DND-41 (cell line): Measurements from ENCODE around the gene NR6A1.

Experiments used
- ATAC-seq: fragments of 200-7000 bp; cut with Tn5 transposase; 3 replicates; pipeline ENCODE4 v1.9.1; 2021; ENCODE audit warnings: low read depth; ENCODE audit not compliant: insufficient read depth
- DNase-seq: peaks from one replicate; pipeline ENCODE4 v3.0.0-alpha.2; 2020
- H2AFZ ChIP-seq: 2 replicates; pipeline ENCODE4 v1.6.0; 2012; ENCODE audit warnings: low read depth, low read length
- H3K27ac ChIP-seq: 2 replicates; pipeline ENCODE4 v1.5.1; 2012; ENCODE audit warnings: low read length, inconsistent platforms
- H3K27me3 ChIP-seq: fragments of 200-600 bp; sonication (generic); 2 replicates; pipeline ENCODE4 v1.6.0; 2012; ENCODE audit warnings: low read length, mild to moderate bottlenecking, inconsistent platforms; ENCODE audit not compliant: insufficient read depth, poor library complexity
- H3K36me3 ChIP-seq: 2 replicates; pipeline ENCODE4 v1.5.1; 2012; ENCODE audit warnings: low read length, inconsistent platforms; ENCODE audit not compliant: insufficient read depth
- H3K4me1 ChIP-seq: 2 replicates; pipeline ENCODE4 v1.5.1; 2012; ENCODE audit warnings: mild to moderate bottlenecking, low read length; ENCODE audit not compliant: insufficient read depth
- H3K4me2 ChIP-seq: 2 replicates; pipeline ENCODE4 v1.6.0; 2012; ENCODE audit warnings: mild to moderate bottlenecking, moderate library complexity, low read length, inconsistent platforms; ENCODE audit not compliant: insufficient read depth
- H3K4me3 ChIP-seq, 2 experiments: fragments of 200-600 bp in 1 of 2; shearing (Covaris generic) in 1 of 2; 2 replicates each; pipeline ENCODE4 v1.5.1; 2012 to 2016; ENCODE audit warnings: inconsistent platforms in 2 of 2, low read length in 2 of 2, mild to moderate bottlenecking in 2 of 2, low read depth in 1 of 2, moderate library complexity in 1 of 2
- H3K79me2 ChIP-seq: 2 replicates; pipeline ENCODE4 v1.6.0; 2012; ENCODE audit warnings: low read length, inconsistent platforms; ENCODE audit not compliant: insufficient read depth
- H3K9ac ChIP-seq: 2 replicates; pipeline ENCODE4 v1.6.0; 2012; ENCODE audit warnings: low read depth, mild to moderate bottlenecking, inconsistent platforms, low read length, moderate library complexity
- H3K9me3 ChIP-seq: 2 replicates; pipeline ENCODE4 v1.5.1; 2012; ENCODE audit warnings: low read length, moderate library complexity, mild to moderate bottlenecking, inconsistent platforms; ENCODE audit not compliant: insufficient read depth, severe bottlenecking
- H4K20me1 ChIP-seq: 2 replicates; pipeline ENCODE4 v1.6.0; 2012; ENCODE audit warnings: low read length; ENCODE audit not compliant: insufficient read depth
- EZH2 ChIP-seq: IDR thresholded peaks from 3 replicates; pipeline ENCODE4 v1.6.1; 2012; ENCODE audit warnings: borderline replicate concordance, low read depth, mild to moderate bottlenecking, moderate library complexity, low read length, inconsistent platforms; ENCODE audit not compliant: severe bottlenecking
- TF ChIP-seq, protein P1 (sequence below): IDR thresholded peaks from 2 replicates; pipeline ENCODE4 v1.5.1; 2012; ENCODE audit warnings: borderline replicate concordance, low read length, moderate library complexity, mild to moderate bottlenecking; ENCODE audit not compliant: poor library complexity, severe bottlenecking; ENCODE audit errors: extremely low read depth

Gene NR6A1

DNA sequence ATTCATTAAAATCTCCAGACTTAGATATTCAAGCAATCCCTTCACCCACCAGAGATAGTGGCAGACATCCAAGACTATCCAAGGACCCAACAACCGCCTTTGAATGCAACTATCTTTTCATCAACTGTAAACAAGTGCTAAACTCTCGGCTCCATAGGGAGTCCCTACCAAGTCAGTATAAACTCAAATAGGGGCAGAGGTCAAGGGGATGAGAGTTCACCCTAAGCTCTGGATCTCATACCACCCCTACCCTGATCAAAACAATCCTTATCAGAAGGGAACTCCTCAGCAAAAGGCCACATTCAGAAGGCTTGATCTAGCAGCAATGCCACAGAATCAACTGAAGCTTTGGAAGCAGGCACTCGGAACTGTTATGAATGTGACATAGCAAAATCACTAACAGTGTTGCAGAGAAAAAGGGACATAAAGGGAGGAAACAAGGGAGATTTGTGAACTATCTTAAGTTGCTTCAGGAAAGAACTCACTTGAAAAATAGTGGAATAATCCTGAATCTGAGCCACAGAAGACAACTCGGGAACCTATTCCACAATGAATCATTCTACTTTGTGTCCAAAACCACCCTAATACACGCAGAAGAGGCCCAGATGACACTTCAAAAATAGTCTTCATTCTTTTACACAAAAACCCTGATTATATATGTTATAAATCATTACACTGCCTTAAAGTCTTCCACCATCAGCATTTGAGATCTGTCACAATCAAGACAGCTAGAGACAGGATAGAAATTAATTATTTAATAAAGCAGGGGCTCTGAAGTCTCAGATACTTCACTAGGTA lies 49.8 kb downstream of the NR6A1 start:
- Histone ChIP-seq H4K20me1 (no peaks in the 10 kb centered on the region), H3K9me3 (no peaks in the 10 kb centered on the region), H3K9ac (no peak overlapping the region), H3K27ac (no peak overlapping the region), H3K4me2 (no peak overlapping the region), H3K4me3 (no peak overlapping the region), H2AFZ (no peak overlapping the region), H3K4me1 (no peaks in the 10 kb centered on the region), H3K27me3 (no peaks in the 10 kb centered on the region), H3K79me2 (no peaks in the 10 kb centered on the region), H3K36me3 (no peaks in the 10 kb centered on the region)
- no peak for ATAC-seq
- no peak for DNase-seq
- TF ChIP-seq, protein P1, sequence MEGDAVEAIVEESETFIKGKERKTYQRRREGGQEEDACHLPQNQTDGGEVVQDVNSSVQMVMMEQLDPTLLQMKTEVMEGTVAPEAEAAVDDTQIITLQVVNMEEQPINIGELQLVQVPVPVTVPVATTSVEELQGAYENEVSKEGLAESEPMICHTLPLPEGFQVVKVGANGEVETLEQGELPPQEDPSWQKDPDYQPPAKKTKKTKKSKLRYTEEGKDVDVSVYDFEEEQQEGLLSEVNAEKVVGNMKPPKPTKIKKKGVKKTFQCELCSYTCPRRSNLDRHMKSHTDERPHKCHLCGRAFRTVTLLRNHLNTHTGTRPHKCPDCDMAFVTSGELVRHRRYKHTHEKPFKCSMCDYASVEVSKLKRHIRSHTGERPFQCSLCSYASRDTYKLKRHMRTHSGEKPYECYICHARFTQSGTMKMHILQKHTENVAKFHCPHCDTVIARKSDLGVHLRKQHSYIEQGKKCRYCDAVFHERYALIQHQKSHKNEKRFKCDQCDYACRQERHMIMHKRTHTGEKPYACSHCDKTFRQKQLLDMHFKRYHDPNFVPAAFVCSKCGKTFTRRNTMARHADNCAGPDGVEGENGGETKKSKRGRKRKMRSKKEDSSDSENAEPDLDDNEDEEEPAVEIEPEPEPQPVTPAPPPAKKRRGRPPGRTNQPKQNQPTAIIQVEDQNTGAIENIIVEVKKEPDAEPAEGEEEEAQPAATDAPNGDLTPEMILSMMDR, result no peak
- no peak for TF ChIP-seq EZH2

GRCh38 chr9:124720429-124721108 lies 50.5 kb downstream of the NR6A1 start:
- no peak for ATAC-seq
- no peaks in the 10 kb centered on the region for H3K36me3 ChIP-seq
- H3K4me1 ChIP-seq, result no peaks in the 10 kb centered on the region
- TF ChIP-seq EZH2, result no peak
- TF ChIP-seq, protein P1, result no peak
- no peak overlapping the region for H3K27ac ChIP-seq
- no peak overlapping the region for H3K9ac ChIP-seq
- H3K79me2 ChIP-seq, result no peaks in the 10 kb centered on the region
- no peak overlapping the region for H2AFZ ChIP-seq
- no peaks in the 10 kb centered on the region for H4K20me1 ChIP-seq
- H3K27me3 ChIP-seq, result no peaks in the 10 kb centered on the region
- DNase-seq, result no peak
- no peaks in the 10 kb centered on the region for H3K9me3 ChIP-seq
- no peak overlapping the region for H3K4me2 ChIP-seq
- no peak overlapping the region for H3K4me3 ChIP-seq

- H3K36me3 ChIP-seq, result no peaks in the 10 kb centered on the region
- no peaks in the 10 kb centered on the region for H3K79me2 ChIP-seq
- TF ChIP-seq EZH2, result no peak
- TF ChIP-seq, protein P1, result no peak
- H2AFZ ChIP-seq, result no peak overlapping the region
- no peaks in the 10 kb centered on the region for H3K27me3 ChIP-seq
- H3K4me2 ChIP-seq, result no peak overlapping the region
- H3K4me1 ChIP-seq, result no peaks in the 10 kb centered on the region
- H3K9me3 ChIP-seq, result no peaks in the 10 kb centered on the region
- H4K20me1 ChIP-seq, result no peaks in the 10 kb centered on the region
- H3K27ac ChIP-seq, result no peak overlapping the region
- no peak overlapping the region for H3K4me3 ChIP-seq
- ATAC-seq (no peak), DNase-seq (no peak)
- H3K9ac ChIP-seq, result no peak overlapping the region
Measured at GRCh38 chr9:124718928-124719327, 52.2 kb downstream of the NR6A1 start.
